HG02642 (cell line): ENCODE data around the gene CPNE7.
"Not testable (repeated sequence)": the region's sequence is repeated elsewhere in the genome, so short reads cannot be mapped to it uniquely, and the experiment has no call there.

Experiments
- ATAC-seq: cut with Tn5 transposase; IDR thresholded peaks from one replicate; pipeline ENCODE4 v1.9.1; 2021; ENCODE audit warnings: mild to moderate bottlenecking; ENCODE audit not compliant: unreplicated experiment, poor library complexity

CPNE7 gene

DNA sequence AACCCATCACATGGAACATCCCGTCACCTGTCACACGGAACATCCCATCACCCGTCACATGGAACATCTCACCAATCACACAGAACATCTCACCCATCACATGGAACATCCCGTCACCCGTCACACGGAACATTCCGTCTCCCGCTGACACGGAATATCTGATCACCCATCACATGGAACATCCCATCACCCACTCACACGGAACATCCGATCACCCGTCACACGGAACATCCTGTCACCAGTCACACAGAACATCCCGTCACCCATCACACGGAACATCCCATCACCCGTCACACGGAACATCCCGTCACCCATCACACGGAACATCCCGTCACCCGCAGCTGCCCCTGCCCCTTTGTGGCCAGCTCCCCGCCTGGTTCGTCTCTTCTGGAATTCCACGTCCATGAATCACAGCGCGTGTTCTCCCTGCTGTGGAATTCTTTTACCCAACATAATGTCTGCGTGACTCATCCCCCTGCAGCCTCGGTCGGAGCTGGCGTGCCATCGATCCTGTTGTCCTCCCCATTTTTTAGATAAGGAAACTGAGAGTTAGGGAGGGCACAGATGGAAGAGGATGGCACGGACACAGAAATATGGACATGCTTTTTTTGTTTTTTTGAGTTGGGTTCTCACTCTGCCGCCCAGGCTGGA, 5.6 kb downstream of the CPNE7 start:
- ATAC-seq, result no peak

- no peak for ATAC-seq
Measured at GRCh38 chr16:89581861-89582563, 6.5 kb downstream of the CPNE7 start.

GRCh38 chr16:89582614-89583196, 7.1 kb downstream of the CPNE7 start:
- ATAC-seq, result no peak

GRCh38 chr16:89583197-89583894, 7.8 kb downstream of the CPNE7 start:
- no peak for ATAC-seq

DNA sequence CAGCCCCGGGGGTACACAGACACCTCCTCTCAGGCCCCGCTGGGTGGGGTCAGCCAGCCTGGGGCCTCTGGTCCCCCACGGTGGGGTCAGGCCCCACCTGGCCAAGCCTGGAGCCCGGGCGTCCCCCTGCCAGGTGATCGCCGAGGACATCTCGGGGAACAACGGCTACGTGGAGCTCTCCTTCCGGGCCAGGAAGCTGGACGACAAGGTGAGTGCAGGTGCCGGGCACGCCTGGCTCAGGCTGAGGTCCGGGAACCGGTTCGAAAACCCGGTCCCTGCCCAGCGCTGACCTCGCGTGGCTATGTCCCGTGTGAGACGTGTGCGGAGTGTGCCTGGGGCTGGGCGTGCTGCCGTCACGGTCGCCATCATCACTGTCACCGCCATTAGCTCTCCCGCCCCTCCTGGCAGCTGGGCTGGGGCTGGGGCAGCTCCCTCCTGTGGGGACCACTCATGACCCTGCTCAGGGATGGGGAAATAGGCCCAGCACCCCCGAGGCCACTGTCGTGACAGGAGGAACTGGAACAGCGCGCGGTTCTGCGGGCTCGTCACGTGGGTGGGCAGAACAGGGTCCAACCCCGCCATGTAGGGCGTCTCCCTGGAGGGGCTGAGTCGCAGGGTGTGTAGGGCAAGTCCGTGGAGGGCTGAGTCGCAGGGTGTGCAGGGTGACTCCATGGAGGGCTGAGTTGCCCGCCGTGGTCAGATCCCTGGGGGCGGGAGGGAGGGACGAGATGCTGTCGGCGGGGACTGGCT, 8.5 kb downstream of the CPNE7 start:
- no peak for ATAC-seq

GRCh38 chr16:89584768-89585549, 9.4 kb downstream of the CPNE7 start:
- no peak for ATAC-seq

DNA sequence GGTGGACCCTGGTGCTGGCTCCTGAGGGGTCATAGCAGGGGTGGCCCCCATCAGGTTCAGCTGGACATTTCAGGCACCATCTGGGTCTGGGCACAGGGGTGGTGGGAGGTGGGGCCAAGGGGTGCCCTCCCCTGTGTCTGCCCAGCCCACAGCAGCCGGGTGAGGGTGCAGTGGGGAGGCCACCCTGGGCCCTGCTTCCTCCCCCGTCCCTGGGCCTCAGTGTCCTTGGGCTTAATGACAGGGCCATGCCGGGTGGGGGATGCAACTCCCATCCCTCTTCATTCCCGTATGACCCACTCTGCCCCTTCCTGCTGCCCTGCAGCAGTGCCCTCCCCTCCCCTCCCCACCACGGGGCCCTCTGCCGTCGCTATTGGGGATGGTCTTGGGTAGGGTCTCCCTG, 10.7 kb downstream of the CPNE7 start:
- ATAC-seq, result no peak

DNA sequence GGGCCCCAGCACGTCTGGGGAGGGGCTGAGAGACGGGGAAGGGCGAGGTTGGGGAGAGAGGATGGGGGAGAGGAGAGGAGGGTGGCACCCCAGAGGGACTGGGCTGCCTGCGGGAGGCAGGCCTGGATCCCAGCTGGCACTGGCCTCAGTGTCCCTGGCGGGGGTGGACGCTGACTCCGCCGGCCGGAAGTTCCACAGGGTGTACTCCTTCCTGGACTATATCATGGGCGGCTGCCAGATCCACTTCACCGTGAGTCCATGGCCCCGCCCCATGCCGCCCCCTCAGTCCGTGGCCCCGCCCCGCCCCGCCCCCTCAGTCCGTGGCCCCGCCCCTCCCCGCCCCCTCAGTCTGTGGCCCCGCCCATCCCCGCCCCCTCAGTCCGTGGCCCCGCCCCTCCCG, 11.3 kb downstream of the CPNE7 start:
- ATAC-seq, result no peak

DNA sequence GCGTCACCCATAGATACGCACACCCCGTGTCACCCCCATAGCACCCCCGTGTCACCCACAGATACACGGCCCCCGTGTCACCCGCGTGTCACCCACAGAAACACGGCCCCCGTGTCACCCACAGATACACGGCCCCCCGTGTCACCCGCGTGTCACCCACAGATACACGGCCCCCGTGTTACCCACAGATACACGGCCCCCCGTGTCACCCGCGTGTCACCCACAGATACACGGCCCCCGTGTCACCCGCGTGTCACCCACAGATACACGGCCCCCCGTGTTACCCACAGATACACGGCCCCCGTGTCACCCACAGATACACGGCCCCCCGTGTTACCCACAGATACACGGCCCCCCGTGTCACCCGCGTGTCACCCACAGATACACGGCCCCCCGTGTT, 12.1 kb downstream of the CPNE7 start:
- ATAC-seq, result not testable (repeated sequence)

DNA sequence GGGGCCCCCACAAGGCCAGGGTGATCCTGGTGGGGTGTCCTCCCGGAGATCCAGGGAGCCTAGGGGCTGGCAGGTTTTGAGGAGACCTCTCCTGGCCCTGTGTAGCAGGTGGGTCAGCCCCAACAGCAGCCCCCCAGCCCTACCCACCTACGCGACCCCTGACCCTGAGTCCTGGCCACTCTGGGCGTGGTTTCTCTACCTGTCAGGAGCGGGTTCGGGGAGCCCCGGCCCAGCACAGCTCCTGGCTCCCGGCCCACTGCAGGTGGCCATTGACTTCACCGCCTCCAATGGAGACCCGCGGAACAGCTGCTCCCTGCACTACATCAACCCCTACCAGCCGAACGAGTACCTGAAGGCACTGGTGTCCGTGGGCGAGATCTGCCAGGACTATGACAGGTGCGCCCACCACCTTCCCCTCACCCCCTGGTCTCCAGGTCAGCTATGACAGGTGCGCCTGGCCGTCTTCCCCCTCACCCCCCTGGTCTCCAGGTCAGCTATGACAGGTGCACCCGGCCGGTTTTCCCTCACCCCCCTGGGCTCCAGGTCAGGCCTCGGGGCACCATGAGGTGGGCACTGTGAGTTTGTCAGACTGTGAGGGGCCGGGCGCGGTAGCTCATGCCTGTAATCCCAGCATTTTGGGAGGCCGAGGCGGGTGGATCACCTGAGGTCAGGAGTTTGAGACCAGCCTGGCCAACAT, 13.0 kb downstream of the CPNE7 start:
- ATAC-seq, result no peak

- ATAC-seq, result no peak
Measured at GRCh38 chr16:89589241-89589926, 13.8 kb downstream of the CPNE7 start.

- no peak for ATAC-seq
Measured at GRCh38 chr16:89593841-89594240, 18.3 kb downstream of the CPNE7 start.

DNA sequence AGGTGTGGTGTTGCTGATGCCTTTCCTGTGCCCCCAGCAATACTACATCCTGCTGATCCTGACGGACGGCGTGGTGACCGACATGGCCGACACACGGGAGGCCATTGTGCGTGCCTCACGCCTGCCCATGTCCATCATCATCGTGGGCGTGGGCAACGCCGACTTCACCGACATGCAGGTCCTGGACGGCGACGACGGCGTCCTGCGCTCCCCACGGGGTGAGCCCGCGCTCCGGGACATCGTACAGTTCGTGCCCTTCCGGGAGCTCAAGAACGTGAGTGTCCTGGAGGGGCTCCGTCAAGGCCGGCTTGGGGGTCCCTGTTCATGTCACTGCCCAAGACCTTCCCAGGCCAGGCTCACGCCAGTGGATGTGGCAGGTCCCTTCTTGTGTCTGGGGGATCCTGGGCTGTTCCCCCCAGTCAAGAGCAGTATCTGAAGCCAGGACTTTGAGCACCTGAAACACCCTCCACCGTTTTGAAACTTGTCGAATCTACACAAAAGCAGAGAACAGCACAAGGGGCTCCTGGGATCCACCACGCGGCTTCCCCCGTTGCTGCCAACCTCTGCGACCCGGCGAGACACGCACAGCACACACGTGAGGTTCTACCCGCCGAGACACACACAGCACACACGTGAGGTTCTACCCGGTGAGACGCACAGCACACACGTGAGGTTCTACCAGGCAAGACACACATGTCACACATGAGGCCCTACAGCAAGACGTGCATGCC, 19.9 kb downstream of the CPNE7 start:
- no peak for ATAC-seq

DNA sequence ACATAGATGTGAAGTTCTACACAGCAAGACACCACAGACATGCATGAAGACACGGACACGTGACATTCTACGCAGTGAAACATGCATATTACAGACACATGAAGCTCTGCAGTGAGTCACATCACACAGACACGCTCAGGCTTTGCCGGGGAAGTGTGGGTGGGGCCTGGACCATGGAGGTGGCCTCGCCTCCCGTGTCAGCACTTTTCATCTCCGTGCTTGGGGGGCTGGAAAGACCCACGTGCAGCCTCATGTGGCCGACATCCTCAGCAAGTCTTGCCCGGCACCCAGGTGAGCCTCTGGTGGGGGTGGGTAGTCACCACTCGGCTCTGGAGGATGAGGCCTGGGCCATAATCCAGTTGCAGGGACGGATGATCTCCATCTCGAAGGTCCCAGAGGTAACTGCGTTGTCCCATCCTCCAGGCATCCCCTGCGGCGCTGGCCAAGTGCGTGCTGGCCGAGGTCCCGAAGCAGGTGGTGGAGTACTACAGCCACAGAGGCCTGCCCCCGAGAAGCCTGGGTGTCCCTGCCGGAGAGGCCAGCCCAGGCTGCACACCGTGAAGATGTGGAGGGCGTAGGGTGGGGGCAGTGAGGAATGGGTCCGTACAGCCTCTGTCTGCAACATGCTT, 20.6 kb downstream of the CPNE7 start:
- no peak for ATAC-seq

GRCh38 chr16:89596957-89597649, 21.5 kb downstream of the CPNE7 start:
- ATAC-seq, result no peak

GRCh38 chr16:89598199-89598598, 22.6 kb downstream of the CPNE7 start:
- no peak for ATAC-seq

DNA sequence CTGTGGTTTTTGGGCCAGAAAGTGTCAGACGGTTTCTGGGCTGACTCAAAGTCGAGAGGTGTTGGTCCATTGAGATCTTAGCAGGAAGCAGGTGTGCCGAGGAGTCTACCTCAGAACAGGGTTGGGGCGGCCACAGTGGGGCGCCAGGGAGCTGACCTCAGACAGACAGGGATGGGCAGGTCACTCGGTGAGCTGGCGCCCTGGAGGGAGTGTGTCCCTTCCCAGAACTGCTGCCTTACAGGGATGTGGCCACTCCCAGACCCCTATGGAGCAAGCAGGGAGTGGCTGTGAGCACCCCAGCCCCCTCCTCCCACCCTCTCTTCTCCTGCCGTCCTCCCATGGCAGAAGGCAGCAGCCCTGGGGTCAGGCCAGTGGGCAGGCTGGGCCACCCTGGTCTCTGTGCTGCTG, 23.9 kb downstream of the CPNE7 start:
- ATAC-seq, result no peak
